GM12864 (cell line): Measurements from ENCODE around the gene PANK4.

ENCODE experiments used
- DNase-seq: peaks from one replicate; pipeline ENCODE4 v3.0.0-alpha.2; 2011; ENCODE audit warnings: low read depth
- H3K4me3 ChIP-seq: 2 replicates; pipeline ENCODE4 v1.5.1; 2011; ENCODE audit warnings: mild to moderate bottlenecking, low read depth, low read length, control low read depth
- CTCF ChIP-seq: IDR thresholded peaks from 2 replicates; pipeline ENCODE4 v1.5.1; 2011; ENCODE audit warnings: low read depth, mild to moderate bottlenecking, moderate library complexity, low read length, control low read depth, inconsistent platforms; ENCODE audit errors: missing control alignments

Gene PANK4

GRCh38 chr1:2544875-2545640 lies 18.7 kb upstream of the PANK4 start:
- H3K4me3 ChIP-seq = no peak overlapping the region
- DNase-seq = no peak
- no peak for TF ChIP-seq CTCF

DNA sequence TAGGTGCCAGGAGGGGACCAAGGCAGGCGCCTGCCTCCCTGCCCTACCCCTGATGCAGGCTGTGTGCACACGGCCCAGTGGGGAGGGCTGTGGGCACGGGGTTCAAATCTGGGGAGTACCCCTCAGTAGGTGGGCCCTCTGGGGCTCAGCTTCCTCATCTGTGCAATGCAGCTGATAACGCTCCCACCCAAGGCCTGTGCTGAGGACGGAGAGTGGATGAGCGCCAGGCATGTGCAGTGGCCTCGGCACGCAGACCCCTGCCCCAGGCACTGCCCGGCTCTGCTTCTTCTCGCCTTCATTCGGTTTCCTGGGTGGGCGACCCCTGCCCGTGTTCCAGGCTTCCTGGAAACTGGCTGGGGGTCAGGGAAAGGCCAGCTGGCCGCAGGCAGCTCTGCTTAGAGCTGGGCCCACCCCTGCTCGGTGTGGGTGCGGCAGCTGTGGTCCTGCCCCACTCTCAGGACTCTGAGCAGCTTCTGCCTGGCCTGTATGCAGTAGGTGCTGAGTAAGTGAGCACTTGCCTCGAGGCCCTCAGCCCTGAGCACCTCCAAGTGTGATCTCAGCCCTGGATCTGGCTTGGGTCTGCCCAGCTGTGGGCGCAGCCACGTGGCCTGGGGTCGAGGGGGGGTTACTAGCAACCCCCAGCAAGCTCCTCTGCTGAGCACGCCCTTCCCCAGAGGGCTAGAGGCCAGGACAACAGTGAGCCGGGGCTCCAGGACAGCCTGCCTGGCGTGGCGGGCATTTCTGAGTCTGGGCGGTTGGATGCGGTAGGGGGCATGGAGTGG lies 17.9 kb upstream of the PANK4 start:
- TF ChIP-seq CTCF = no peak
- no peak for DNase-seq
- no peak overlapping the region for H3K4me3 ChIP-seq

DNA sequence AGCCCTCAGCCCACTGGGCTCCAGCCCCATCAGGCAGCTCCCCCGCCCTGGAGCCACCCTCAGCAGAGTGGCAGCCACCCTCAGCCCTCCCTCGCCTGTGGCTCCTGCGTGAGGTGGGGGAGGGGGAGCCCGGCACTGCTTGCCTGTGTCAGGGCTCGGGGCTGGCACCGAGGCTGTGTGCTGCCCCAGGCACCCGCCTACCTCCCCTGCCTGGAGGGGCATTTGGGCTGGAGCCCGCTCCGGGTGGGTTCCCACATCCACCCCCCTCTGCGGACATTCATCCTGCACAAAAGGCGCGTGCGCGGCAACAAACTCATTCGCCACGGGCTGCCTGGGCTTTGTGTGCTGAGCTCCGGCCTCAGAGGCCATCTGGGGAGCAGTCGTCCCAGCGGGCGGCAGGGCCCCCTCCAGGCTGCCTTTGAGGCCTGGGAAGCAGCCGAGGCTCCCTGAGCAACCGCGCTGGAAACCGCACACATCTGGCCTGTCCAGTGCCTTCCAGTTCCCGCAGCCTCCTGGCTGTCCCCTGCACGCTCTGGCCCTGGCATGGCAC lies 17.2 kb upstream of the PANK4 start:
- no peak for TF ChIP-seq CTCF
- no peak overlapping the region for H3K4me3 ChIP-seq
- DNase-seq = no peak

DNA sequence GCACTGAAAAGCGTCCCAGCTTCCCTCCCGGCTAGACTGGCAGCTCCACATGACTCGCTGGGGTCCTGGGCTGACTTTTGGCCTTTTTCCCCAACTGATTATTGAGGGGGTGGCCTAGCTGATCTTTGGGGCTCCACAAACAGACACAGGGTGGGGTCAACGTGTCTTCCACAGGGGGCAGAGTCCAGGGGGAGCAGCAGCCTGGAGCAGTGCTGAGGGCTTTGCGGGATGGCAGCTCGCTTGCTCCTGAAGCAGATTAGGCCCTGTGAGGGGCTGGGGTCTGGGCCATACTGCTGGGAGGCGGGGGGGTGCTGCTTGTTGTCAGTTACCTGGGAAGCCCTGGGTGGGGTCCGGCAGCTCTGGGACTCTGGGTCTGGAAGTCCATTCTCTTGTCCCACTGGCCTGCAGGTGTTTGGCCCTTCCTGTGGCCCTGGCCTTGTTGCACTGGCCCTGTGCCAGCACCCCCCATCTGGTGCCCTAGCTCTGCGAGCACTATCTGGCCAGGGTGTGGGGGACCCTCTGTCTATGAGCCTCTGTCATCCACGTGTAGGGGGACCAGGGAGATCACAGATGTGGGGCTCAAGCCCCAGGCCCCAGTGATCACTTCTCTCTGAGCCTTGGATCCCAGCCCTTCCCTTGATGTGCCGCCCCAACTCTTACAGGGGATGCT lies 16.0 kb upstream of the PANK4 start:
- no peak for TF ChIP-seq CTCF
- H3K4me3 ChIP-seq = no peak overlapping the region
- no peak for DNase-seq

- H3K4me3 ChIP-seq = no peak overlapping the region
- no peak for TF ChIP-seq CTCF
- DNase-seq = no peak
Observed at GRCh38 chr1:2541619-2542245, 15.3 kb upstream of the PANK4 start.

- no peak overlapping the region for H3K4me3 ChIP-seq
- DNase-seq = no peak
Observed at GRCh38 chr1:2540816-2541492, 14.6 kb upstream of the PANK4 start.

More at GRCh38 chr1:2540816-2541492, 14.6 kb upstream of the PANK4 start:
- TF ChIP-seq CTCF = no peak
